Gastroesophageal sphincter (tissue), 3 donors: ENCODE results near the gene AFF3.

Experiments
- POLR2A ChIP-seq, 2 donors: fragments of 450-650 bp; IDR thresholded peaks; one replicate each; pipeline ENCODE4 v1.6.1; 2017; ENCODE audit warnings: antibody characterized with exemption in 2 of 2, mild to moderate bottlenecking in 2 of 2, moderate library complexity in 1 of 2
- TF ChIP-seq, protein P1 (sequence below), 4 experiments: fragments of 200-600 bp in 2 of 4; fragments of 450-650 bp in 2 of 4; sonication (generic) in 1 of 4; IDR thresholded peaks; one replicate each; pipeline ENCODE4 v1.5.1; 2017 to 2019; ENCODE audit warnings: antibody characterized with exemption in 4 of 4, mild to moderate bottlenecking in 2 of 4, moderate library complexity in 2 of 4

DNA sequence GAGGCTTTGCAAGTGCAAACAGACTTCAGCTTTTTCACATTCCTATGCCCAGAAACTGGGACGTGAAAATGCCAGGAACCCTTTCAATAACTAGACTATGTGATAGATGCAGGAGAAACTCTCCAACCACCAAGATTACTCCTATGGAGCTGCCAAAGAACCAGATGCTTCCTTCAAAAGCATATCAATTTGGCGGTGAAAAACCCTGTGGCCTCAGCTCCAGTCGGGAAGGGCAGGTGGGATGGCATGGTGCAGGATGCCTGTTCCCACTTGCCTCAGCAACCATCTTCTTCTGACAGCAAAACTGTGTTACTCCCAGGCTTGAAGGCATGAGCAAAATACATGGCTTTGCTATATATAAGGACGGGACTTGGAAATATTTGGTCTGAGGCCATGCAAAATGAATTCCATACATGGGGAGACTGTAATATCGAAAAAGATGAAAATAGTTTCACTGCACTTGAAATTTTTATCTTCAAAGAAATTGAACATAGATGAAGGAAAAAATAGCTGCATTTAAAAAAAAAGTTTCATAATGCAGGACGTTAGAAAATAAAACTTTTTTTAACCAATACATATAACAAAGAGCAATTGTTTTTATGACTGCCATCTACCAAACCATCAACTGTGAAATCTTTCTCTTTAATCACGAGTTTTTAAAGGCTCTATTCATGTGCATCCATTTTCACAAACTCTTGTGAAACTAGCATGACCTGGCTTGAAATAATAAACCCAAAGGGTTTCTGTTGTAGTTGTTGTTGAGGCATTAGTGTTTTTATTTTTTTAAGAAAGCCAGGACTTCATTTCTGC, 99.1 kb downstream of the AFF3 start:
- TF ChIP-seq, protein P1, sequence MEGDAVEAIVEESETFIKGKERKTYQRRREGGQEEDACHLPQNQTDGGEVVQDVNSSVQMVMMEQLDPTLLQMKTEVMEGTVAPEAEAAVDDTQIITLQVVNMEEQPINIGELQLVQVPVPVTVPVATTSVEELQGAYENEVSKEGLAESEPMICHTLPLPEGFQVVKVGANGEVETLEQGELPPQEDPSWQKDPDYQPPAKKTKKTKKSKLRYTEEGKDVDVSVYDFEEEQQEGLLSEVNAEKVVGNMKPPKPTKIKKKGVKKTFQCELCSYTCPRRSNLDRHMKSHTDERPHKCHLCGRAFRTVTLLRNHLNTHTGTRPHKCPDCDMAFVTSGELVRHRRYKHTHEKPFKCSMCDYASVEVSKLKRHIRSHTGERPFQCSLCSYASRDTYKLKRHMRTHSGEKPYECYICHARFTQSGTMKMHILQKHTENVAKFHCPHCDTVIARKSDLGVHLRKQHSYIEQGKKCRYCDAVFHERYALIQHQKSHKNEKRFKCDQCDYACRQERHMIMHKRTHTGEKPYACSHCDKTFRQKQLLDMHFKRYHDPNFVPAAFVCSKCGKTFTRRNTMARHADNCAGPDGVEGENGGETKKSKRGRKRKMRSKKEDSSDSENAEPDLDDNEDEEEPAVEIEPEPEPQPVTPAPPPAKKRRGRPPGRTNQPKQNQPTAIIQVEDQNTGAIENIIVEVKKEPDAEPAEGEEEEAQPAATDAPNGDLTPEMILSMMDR (IDR thresholded peaks at IDR 0.05) = no peak
- TF ChIP-seq POLR2A (IDR thresholded peaks at IDR 0.05) = no peak
